Stimulated activated CD8-positive, alpha-beta memory T cell treated with anti-CD3 and anti-CD28 coated beads, Interleukin-15, amount 100 ng/mL, for 1 hour (primary cell): ENCODE results near the gene FBXO15.

ENCODE experiments used
- DNase-seq: peaks from one replicate; pipeline ENCODE4 v3.0.0-alpha.2; 2020; ENCODE audit warnings: low read depth

Gene FBXO15

DNA sequence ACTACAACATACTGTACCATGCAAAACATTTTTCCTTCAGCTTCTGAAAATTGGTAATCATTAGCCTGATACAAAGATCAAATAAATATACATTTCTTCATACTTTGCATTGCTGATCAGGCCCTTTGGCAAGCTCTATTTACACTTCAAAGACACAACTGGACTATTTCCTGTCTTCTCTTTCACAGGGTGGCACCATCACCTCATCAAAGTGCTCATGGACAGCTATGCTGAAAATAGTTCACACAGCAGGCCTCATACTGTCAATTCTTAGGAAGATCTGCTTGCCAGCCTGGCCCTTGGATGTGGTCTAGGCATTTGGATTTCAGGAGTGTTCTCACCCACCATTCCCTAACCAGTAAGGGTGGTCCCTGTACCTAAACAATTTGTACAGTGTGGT is 33.9 kb downstream of the FBXO15 start:
- no peak for DNase-seq

DNA sequence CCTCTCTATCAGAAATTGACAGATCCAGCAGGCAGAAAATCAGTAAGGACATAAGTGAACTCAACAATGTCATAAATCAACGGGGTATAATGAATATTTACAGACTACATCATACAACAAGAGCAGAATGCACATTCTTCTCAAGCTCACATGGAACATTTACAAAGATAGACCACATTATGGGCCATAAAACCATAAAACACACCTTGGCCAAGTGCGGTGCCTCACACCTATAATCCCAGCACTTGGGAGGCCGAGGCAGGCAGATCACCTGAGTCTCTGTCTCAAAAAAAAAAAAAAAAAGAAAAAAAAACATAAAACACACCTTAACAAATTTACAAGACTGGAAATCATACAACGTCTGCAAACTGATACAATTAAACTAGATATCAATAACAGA is 36.7 kb downstream of the FBXO15 start:
- DNase-seq: no peak

DNA sequence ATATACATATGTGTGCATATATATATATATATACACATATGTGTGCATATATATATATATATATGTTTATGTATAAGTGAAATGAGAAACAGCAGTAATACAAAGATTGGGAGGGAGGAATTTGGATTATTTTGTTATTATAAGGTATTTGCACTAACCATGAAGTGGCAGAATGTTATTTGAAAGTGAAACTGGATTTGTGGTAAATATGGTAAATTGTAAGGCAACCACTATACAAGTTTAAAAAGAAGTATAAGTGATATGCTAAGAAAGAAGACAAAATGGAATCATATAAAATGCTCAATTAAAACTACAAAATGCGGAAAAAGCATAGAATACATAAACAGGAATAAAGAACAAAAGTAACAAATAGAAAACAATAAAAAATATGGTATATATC is 37.5 kb downstream of the FBXO15 start:
- no peak for DNase-seq

DNA sequence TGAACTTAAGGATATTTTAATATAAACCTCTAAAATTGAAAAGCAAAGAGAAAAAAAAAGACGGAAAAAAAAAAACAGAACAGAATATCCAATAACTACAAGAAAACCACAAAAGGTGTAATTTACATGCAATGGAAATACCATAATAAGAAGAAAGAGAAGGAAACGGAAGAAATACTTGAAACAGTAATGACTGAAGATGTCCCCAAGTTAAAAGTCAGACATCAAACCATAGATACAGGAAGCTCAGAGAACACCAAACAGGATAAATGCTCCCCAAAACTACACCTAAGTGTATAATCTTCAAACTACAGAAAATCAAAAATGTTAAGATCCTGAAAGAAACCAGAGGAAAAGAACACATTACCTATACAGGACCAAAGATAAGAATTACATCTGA is 39.2 kb downstream of the FBXO15 start:
- DNase-seq: no peak

DNA sequence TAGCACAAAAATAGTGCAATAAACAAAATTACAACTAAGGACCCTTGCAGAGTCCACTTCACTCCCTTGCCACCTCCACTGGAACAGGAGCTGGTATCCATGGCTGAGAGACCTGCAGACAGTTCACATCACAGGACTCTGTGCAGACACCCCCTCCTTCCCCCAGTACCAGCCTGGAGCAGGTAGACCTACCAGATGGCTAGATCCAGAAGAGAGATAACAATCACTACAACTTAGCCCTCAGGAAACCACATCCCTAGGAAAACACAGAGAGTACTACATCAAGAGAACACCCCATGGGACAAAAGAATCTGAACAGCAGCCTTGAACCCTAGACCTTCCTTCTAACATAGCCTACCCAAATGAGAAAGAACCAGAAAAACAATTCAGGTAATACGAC is 49.8 kb downstream of the FBXO15 start:
- no peak for DNase-seq

DNA sequence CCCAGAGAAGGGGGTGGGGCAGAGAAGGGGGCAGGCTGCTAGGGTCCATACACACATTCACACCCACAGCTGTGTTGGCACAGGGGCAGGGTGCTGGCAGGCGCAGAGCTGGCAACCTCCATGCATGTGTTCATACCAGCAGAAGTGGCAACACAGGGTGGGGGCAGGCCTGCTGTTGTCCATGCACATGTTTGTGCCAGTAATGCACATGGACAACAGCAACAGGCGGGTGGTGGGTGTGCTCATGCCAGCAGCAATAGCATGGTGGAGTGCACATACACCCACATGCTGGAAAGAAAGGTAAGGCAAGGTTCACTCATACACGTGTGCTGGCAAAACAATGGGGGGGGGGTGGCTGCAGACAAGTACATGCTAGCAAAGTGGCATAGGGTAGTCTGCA is 54.7 kb downstream of the FBXO15 start:
- no peak for DNase-seq

DNA sequence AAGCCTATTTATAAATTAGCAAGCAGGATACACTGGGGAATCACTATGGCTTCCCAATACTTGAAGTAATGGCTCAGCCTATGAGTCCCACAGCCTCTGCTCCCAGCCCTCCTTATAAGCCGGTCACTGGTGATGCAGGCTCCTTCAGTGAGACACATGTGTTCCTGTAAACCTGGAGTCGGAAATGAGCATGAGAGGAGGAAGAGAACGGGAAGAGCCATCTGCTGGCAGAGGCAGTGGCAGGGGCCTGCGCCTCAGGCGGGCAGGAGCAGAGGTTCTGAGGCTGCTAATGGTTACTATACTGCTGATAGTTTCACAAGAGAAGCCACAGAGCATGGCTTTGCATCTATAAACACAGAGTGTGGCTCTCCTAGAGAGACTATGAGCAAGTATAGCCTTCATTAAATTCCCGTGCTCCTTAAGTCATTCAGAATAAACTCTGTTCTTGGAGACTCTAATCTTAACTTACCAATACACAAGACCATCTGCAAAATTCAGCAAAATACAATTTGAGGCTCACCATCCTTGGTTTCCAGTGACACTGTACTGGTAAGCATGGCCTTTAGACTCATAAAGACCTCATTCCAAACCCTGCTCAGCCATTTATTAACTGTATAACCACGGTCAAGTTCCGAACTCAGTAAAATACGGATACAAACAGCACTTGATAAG is 63.3 kb downstream of the FBXO15 start:
- DNase-seq: no peak

DNA sequence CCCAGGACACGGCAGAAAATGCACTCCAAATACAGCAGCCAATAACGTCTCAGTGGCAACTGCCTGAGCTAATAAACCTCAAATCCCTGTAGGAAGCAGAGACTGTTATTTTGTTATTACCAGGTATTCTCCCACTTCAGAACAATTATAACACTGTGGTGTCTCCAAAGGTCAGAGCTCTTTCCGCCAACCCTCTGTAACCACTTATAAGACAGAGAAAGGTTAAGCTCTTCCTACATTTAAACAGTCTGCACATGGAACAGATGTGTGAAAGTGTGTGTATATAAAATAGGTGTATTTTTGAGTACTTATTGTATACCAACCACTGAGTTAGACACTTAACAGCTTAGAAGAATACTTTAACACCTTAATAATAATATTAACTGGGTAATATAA is 64.1 kb downstream of the FBXO15 start:
- DNase-seq: no peak

DNA sequence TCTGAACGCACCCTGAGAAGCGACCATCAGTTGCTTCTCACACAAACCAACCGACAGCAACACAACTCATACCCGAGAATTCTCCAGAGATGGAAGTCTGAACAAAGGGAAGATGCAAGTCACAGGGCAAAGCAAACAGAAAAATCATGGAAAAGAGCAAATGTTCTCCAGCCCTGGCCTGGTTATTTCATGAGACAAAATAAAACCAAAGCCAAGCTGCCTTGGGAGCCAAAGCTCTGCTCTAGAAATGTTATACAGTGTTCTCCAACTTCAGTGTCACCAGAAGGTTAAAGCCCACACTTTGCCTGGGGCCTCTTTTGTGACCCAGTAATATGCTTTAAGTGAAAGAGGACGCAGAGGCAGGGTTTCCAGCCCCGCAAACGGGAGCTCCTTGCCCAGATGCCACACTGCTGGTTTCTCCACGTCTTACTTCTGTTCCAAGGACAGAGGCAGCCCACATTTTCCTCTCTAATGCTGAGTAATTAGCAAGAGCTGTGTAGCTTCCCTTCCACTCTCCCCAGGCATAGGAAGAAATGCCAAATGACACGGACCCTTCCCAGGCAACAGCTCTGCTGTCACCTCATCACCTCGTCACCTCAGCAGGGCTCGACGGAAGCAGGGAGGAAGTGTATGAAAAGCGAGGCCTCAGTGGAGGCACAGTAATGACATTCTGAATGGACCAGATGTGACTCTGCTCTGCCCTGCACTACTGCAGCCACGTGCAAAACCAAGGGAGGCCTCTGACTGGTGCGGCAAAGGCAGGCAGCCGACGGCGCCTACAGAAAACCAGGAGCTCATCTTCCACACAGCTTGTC is 64.7 kb downstream of the FBXO15 start:
- no peak for DNase-seq

DNA sequence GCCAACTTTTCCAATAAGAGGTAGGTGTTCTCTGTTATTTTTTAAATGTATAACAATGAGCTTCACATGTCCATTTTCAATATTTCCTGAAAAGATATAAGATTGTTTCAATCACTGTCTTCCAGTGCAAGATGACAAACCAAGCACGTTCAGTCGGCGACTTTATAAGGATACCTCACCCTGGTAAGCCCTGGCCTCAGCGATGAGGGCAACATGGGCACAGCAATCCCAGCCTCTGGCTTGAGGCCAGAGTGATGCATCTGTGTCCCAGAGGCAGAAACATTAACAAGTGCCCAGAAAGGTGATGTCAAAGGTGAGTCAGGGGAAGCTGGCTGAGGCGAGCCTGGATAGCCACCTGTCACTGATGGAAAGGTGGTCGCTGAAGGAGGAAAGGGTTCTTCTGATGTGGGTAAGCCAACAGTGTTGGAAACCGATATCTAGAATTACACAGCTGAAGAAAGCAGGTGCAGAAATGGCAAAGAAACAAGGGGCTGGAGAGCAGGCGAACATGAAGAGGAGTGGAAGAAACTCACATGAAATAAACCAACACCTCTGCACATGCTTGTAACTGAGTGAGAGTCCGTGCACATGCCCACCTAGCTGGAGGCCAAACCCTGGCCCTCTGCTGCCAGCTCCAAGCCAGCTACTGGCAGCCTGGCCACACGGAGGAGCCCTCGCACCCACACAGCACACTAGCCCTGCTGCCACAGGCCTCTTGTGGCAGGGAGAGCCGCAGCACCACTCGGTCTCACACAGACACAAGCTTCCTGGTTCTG is 65.5 kb downstream of the FBXO15 start:
- DNase-seq: peak; percentile 12

DNA sequence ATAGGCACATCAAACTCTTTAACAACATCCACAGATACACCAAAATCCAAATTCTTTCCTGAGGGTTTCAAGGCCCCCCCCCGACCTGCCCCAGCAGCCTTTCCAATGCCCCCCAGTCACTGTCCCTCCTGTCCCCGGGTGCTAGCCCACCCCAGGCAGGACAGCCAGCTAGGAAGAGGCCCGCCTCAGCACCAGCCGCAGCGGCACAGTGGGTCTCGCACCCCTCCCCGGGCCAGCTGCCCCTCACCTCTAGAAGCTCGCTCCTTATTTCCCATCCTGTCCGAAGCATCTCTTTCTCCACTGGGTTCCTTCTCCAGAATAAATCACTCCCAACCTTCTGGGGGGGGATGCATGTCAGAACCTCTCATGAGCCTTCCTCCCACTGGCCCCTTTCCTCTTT is 69.4 kb downstream of the FBXO15 start:
- no peak for DNase-seq

DNA sequence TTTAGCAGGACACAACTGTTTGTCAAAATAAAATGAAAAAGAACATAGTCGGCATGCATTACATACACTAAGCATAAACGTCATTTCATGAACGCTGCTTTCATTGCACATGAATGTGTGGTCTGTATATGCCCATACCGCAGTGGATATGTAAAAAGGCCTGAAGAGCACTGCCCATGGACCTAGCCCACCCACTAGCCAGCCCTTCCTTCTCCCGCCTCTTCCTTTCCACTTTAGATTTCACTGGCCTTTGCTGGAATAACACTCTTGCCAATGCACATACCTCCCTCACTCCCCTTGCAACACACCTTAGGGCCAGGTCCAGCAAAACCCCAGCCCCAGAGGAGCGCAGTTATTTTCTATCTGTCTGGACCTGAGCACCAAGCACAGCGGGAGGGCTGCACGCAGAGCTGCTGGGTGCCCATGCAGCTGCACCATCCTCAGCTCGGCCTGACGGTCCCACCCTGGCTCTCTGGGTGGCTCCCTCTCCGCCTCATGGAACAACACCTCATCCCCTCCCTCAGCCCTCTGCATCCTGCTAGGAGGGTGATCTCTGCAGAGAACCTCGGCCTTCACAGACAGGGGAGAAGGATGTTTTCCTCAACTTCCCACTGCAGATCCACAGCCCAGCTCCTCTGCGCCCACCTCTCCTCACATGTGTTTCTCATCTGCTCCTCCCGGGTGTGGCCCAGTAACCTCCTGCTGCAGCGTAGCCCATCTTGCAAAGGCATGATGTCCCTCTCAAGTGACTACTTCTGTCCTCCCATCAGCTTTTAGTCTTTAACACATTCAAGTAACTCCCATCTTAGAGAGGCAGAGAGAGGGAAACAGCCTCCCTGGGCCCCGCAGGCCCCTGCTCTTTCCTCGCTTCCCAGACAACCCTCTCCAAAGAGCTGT is 72.7 kb downstream of the FBXO15 start:
- no peak for DNase-seq

DNA sequence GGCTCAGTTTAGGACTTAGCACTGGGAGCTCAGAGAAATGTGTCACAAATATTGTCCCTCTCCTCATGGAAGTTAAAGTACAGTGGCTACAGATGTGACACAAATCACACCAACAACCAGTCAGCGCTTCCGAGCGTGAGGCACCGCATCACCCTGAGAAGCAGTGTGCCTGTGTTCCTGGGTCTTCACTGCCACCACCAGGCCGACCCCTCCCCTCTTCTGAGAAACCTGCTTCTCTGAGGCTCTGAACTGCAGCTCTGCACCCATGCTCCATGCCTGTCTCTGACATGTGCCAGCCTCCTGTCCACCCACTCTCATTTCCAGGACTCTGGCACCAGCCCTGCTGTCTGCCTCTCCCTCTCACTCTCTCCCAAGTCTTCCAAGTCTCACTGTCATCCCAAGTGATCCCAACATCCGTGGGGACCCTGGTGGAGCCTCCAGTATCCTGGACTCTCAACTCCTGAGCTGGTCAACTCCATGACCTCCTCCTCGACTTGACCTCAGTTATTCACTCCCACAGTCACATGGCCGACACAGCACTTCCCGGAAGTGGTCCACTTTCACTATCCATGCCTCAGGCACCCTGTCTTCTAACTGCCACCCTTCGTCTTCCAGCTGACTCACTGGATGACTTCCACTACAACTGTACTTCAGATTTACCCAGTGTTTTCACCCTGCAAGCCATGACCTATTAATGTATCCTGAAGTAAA is 73.5 kb downstream of the FBXO15 start:
- DNase-seq: no peak

DNA sequence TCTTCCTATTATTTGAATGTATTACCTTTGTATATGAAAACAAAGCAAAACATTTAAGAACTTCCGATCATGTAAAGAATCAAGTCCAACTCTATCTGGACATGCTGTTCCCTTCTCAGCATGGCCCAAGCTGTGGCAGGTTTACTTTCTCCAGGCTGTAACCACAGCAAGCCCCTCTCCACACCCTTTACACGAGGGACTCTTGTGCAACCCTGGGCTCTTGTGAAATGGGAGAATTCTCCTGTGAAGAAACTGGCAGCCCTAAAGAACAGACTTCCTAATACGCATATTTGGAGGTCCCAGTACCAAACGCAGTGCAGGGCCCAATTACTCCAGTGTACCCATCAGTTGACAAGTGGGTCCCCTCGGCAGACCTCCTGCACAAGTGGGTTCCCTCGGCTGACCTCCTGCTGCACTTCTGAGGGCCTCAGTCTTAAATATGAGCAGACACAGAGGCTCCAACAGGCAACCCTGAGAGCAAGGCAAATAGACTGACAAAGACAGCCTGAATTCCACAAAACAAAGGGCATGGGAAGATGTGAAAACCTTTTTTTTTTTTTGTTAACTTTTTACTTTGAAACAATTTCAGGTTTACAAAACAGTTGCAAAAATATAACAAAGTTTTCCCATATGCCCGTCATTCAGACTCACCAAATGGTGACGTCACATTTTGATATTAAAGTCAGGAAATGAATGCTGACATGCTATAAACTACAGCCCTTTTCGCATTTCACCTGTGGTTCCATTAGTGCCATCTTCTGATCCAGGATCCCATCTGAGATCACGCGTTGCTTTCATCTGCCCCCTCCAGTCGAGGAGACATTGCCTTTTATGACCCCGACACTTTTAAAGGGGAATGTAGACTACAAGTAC is 78.2 kb downstream of the FBXO15 start:
- no peak for DNase-seq

DNA sequence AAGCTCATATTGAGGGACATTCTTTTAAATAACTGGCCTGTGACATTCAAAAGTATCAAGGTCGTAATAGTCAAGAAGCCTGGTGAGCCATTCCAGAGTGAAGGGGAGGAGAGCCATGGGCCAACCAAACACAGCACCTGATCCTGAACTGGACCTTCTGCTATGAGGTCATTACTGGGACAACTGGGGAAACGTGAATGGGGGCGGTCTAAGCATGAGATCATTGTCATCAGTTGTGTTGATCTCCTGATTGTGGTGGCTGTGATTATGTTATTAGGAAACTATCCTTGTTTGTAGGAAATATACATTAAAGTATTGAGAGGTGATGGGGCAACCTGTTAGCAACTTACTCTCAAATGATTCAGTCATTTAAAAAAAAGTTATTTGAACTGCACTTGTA is 79.3 kb downstream of the FBXO15 start:
- DNase-seq: no peak

DNA sequence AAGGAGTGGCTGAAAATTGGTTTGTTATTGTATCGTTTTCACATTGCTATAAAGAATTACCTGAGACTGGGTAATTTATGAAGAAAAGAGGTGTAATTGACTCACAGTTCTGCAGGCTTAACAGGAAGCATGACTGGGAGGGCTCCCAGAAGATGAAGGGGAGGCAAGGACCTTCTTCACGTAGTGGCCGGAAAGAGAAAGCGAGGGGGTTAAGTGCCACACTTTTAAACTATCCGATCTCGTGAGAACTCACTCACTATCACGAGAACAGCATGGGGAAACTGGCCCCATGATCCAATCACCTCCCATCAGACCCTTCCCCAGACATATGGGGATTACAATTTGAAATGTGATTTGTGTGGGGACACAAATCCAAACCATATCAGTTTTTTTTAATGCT is 81.6 kb downstream of the FBXO15 start:
- DNase-seq: no peak

DNA sequence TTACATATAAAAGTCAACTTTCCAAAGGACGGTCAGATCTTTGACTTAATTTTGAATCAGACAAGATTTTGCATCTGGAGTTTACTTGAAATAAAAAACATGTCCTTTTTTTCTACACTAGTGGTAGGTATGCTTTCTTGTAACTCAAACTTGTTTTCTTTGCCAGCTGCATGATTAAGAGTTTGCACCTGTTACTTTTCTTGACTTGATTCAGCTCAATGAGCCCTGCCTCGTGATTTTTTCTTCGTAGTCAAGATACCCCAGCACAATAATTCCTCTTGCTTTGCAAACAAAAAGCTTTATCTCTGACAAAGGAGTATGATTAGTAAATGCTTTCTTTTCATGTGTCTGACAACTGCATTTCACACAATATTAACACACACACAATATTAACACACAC is 82.3 kb downstream of the FBXO15 start:
- no peak for DNase-seq

DNA sequence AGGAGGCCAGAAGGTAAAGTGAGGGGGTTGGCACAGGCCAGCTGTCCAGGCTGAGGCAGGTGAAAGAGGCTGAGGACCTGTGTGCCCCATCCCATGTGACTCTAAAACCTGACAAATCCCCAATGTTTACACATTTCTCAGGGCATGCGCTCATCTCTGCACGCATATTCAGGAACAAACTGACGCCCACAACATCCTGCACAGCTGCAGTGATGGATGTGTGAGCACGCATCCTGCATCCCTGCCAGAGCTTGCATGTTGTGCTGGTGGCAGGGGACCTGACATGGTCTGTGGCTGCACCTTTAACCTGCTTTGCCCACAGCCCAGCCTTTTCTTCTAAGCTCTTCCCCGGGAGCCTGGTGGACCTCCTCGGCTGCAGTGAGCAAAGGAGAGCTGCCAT is 83.1 kb downstream of the FBXO15 start:
- no peak for DNase-seq

DNA sequence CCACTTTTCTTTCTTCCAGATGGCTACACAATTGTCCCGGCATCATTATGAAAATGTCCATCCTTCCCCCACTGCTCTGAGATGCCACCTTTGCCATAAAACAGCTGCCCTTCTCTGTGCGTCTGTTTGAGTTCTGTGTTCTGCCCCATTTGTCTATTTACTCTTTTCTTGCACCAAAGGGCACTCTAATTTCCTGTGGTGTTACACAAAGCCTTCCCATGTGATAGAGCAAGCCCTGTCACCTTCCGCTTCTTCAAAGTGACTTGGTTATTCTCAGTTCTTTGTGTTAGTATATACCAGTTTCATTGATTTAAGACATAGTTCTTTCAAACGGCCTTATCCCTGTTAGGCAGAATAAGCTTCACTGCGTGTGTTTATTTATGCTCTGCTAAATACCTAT is 84.1 kb downstream of the FBXO15 start:
- DNase-seq: no peak

DNA sequence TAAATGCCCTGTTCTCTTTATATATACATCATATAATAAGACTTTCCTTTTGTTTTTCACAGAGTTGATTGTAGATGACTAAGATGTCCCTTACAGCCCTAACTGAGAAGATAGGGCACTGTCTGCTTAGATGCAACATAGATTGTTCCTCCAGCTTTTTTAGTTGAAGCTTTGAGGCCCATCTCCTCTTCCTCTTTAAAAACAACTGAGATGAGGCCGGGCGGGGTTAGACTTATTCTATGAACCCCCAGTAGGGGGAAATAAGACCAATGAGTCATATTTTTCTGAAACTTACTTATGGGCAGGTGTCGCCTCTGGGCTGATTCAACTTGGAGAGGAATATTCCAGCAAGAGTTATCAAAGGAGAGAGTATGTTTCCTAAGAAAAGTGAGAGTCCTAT is 84.6 kb downstream of the FBXO15 start:
- no peak for DNase-seq
